GM23338 (cell line): Measurements from ENCODE around the gene BIRC7. TPM values are rescaled to one million over a fixed set of nuclear protein-coding genes. Genes with fewer than 3 reads are reported as not detected.

Experiments used
- ATAC-seq: fragments of 200-7000 bp; cut with Tn5 transposase; 3 replicates; pipeline ENCODE4 v1.9.1; 2020
- DNase-seq: peaks from one replicate; pipeline ENCODE4 v3.0.0-alpha.2; 2015; ENCODE audit warnings: low spot score
- H2AFZ ChIP-seq: fragments of 200-600 bp; sonication (generic); 2 replicates; pipeline ENCODE4 v1.8.0; 2016; ENCODE audit warnings: antibody characterized with exemption, mild to moderate bottlenecking, moderate library complexity
- H3F3A ChIP-seq: fragments of 200-600 bp; sonication (generic); replicated peaks from 2 replicates; pipeline ENCODE4 v1.8.0; 2017; ENCODE audit warnings: antibody characterized with exemption, mixed run types, low read depth
- H3K27ac ChIP-seq: fragments of 200-600 bp; sonication (generic); 2 replicates; pipeline ENCODE4 v1.6.1; 2016; ENCODE audit warnings: low read depth
- H3K27me3 ChIP-seq: fragments of 200-600 bp; sonication (generic); 2 replicates; pipeline ENCODE4 v1.8.0; 2016; ENCODE audit warnings: mild to moderate bottlenecking, mixed run types, moderate library complexity; ENCODE audit not compliant: insufficient read depth
- H3K36me3 ChIP-seq: fragments of 200-600 bp; sonication (generic); 2 replicates; pipeline ENCODE4 v1.8.0; 2016; ENCODE audit warnings: mild to moderate bottlenecking; ENCODE audit not compliant: insufficient read depth
- H3K4me1 ChIP-seq: fragments of 200-600 bp; sonication (generic); 2 replicates; pipeline ENCODE4 v1.8.0; 2016; ENCODE audit warnings: mild to moderate bottlenecking, moderate library complexity; ENCODE audit not compliant: insufficient read depth
- H3K4me2 ChIP-seq: fragments of 200-600 bp; sonication (generic); 2 replicates; pipeline ENCODE4 v1.7.1; 2017; ENCODE audit warnings: mixed run types
- H3K4me3 ChIP-seq: fragments of 200-600 bp; sonication (generic); 2 replicates; pipeline ENCODE4 v1.6.1; 2016; ENCODE audit warnings: mixed run types
- H3K79me2 ChIP-seq: fragments of 200-600 bp; sonication (generic); replicated peaks from 2 replicates; pipeline ENCODE4 v1.8.0; 2017; ENCODE audit warnings: mild to moderate bottlenecking; ENCODE audit not compliant: insufficient read depth
- H3K9me2 ChIP-seq: fragments of 200-600 bp; sonication (generic); 2 replicates; pipeline ENCODE4 v1.8.0; 2017; ENCODE audit not compliant: insufficient read depth
- H4K20me1 ChIP-seq: fragments of 200-600 bp; sonication (generic); replicated peaks from 2 replicates; pipeline ENCODE4 v1.8.0; 2017; ENCODE audit warnings: mild to moderate bottlenecking; ENCODE audit not compliant: insufficient read depth
- H3K27ac Mint-ChIP-seq: 2 replicates; pipeline ENCODE4 v1.8.0; 2020; ENCODE audit warnings: inconsistent platforms, mild to moderate bottlenecking, moderate library complexity, mixed read lengths
- H3K27me3 Mint-ChIP-seq: 3 replicates; pipeline ENCODE4 v1.8.0; 2022; ENCODE audit warnings: low read depth, mild to moderate bottlenecking, moderate library complexity, mixed read lengths, inconsistent platforms; ENCODE audit not compliant: insufficient read depth, poor library complexity
- H3K36me3 Mint-ChIP-seq: 3 replicates; pipeline ENCODE4 v1.8.0; 2021; ENCODE audit warnings: low read depth, mild to moderate bottlenecking, inconsistent platforms, moderate library complexity, mixed read lengths
- H3K4me1 Mint-ChIP-seq: 3 replicates; pipeline ENCODE4 v1.8.0; 2020; ENCODE audit warnings: mild to moderate bottlenecking, inconsistent platforms, mixed read lengths
- H3K4me3 Mint-ChIP-seq: 3 replicates; pipeline ENCODE4 v1.8.0; 2021; ENCODE audit warnings: moderate library complexity, mild to moderate bottlenecking, inconsistent platforms, mixed read lengths
- H3K9me3 Mint-ChIP-seq: 3 replicates; pipeline ENCODE4 v1.8.0; 2020; ENCODE audit warnings: moderate library complexity, mild to moderate bottlenecking, inconsistent platforms, mixed read lengths
- CREB1 ChIP-seq: fragments of 250-450 bp; sonication (Bioruptor Pico); IDR thresholded peaks from 2 replicates; pipeline ENCODE4 v1.5.0; 2020; ENCODE audit warnings: low read depth, mild to moderate bottlenecking, moderate library complexity
- ETS1 ChIP-seq: IDR thresholded peaks from 2 replicates; pipeline ENCODE4 v1.6.1; 2016; ENCODE audit warnings: antibody characterized with exemption
- EZH2 ChIP-seq: fragments of 200-600 bp; sonication (generic); IDR thresholded peaks from one replicate; pipeline ENCODE4 v1.8.0; 2017; ENCODE audit warnings: antibody characterized with exemption, mild to moderate bottlenecking, low read depth; ENCODE audit not compliant: unreplicated experiment
- EZH2phosphoT487 ChIP-seq: fragments of 200-600 bp; sonication (generic); IDR thresholded peaks from one replicate; pipeline ENCODE4 v1.8.1; 2018; ENCODE audit warnings: antibody characterized with exemption; ENCODE audit not compliant: unreplicated experiment
- JUNB ChIP-seq: IDR thresholded peaks from one replicate; pipeline ENCODE4 v1.6.1; 2016; ENCODE audit warnings: antibody characterized with exemption; ENCODE audit not compliant: unreplicated experiment
- NANOG ChIP-seq: IDR thresholded peaks from 2 replicates; pipeline ENCODE4 v1.6.1; 2016; ENCODE audit warnings: antibody characterized with exemption, borderline replicate concordance
- POLR2AphosphoS5 ChIP-seq: IDR thresholded peaks from 2 replicates; pipeline ENCODE4 v1.6.1; 2016; ENCODE audit warnings: antibody characterized with exemption, low read depth
- STAT1 ChIP-seq: IDR thresholded peaks from one replicate; pipeline ENCODE4 v1.6.1; 2016; ENCODE audit warnings: antibody characterized with exemption; ENCODE audit not compliant: unreplicated experiment
- ZNF114 ChIP-seq: fragments of 250-450 bp; sonication (Bioruptor Pico); IDR thresholded peaks from 2 replicates; pipeline ENCODE4 v1.5.0; 2020; ENCODE audit warnings: mild to moderate bottlenecking, moderate library complexity
- ZNF331 ChIP-seq: fragments of 250-450 bp; sonication (Bioruptor Pico); IDR thresholded peaks from 2 replicates; pipeline ENCODE4 v1.5.0; 2020; ENCODE audit warnings: low read depth, mild to moderate bottlenecking, moderate library complexity
- ZNF462 ChIP-seq: fragments of 250-450 bp; sonication (Bioruptor Pico); IDR thresholded peaks from 2 replicates; pipeline ENCODE4 v1.5.0; 2020; ENCODE audit warnings: mild to moderate bottlenecking, moderate library complexity
- polyA plus RNA-seq: library from polyadenylated mRNA; unstranded; fragments of >200 nt; fragmentation: Nextera tagmentation; extraction: Ambion mirVana; gene quantifications from 2 replicates; pipeline ENCODE4 v1.2.1, GENCODE V29; 2016
- total RNA-seq: library from RNA; depleted of rRNA; stranded (reverse); fragments of >200 nt; shearing (Covaris generic); gene quantifications from 2 replicates; pipeline ENCODE4 v1.2.3, GENCODE V29; 2014
- TF ChIP-seq, protein P1 (sequence below), 2 experiments: fragments of 200-600 bp in 1 of 2; sonication (generic) in 1 of 2; conservative IDR thresholded peaks; 2 replicates each; pipeline versions ENCODE4 v1.5.1 to v1.6.1; 2016 to 2017; ENCODE audit warnings: antibody characterized with exemption in 2 of 2, low read depth in 2 of 2, mild to moderate bottlenecking in 2 of 2, moderate library complexity in 1 of 2
- TF ChIP-seq, protein P2 (sequence below): IDR thresholded peaks from one replicate; pipeline ENCODE4 v1.6.1; 2018; ENCODE audit warnings: antibody characterized with exemption; ENCODE audit not compliant: unreplicated experiment

BIRC7 gene
- total and polyA plus RNA-seq, 2 experiments from 2014 or later, result 0.16 to 0.24 TPM

DNA sequence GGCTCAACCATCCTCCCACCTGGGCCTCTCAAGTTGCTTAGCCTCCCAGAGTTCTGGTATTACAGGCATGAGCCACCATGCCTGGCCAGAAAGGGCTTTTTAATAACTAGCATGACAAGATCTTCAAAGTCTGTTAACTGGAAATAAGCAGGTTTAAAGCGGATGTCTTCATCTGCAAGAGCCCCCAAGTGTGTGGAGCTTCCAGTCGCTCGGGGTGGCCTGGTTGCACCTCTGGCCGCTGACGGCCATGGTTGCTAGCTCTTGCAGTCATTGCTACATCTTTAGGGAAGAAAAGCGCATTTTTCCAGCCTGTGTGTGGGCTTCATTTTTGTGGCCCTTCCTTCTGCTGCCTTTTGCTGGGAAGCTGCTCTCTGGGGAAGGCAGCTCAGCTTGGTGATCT lies 44.7 kb downstream of the BIRC7 start:
- H3K4me3 Mint-ChIP-seq, result no peak overlapping the region
- ATAC-seq, result no peak
- Histone ChIP-seq H3F3A (0 out of 2 replicates have a peak, but pooled peaks cover 3% of the 10 kb centered on the region), H3K4me1 (no peaks in the 10 kb centered on the region), H3K27ac (no peak overlapping the region), H3K4me3 (no peak overlapping the region), H3K27me3 (no peaks in the 10 kb centered on the region), H3K36me3 (peaks cover 9% of the 10 kb centered on the region; the same call in 1 of the 2 replicates), H2AFZ (no peak overlapping the region), H4K20me1 (peaks cover 10% of the 10 kb centered on the region), H3K79me2 (peaks cover 16% of the 10 kb centered on the region), H3K4me2 (no peak overlapping the region), H3K9me2 (no peaks in the 10 kb centered on the region)
- H3K27ac Mint-ChIP-seq, result no peak overlapping the region
- H3K9me3 Mint-ChIP-seq, result no peaks in the 10 kb centered on the region
- peaks cover 35% of the 10 kb centered on the region for H3K36me3 Mint-ChIP-seq
- peaks cover 4% of the 10 kb centered on the region for H3K27me3 Mint-ChIP-seq
- no peaks in the 10 kb centered on the region; the same call in 2 of the 3 replicates for H3K4me1 Mint-ChIP-seq
- TF ChIP-seq CREB1 (CRISPR knock-in tag) (no peak), ZNF114 (CRISPR knock-in tag) (no peak), ZNF462 (CRISPR knock-in tag) (no peak), ETS1 (no peak), ZNF331 (no peak), JUNB (no peak), EZH2phosphoT487 (no peak), POLR2AphosphoS5 (no peak), NANOG (no peak), EZH2 (no peak), STAT1 (no peak)
- TF ChIP-seq, protein P1, sequence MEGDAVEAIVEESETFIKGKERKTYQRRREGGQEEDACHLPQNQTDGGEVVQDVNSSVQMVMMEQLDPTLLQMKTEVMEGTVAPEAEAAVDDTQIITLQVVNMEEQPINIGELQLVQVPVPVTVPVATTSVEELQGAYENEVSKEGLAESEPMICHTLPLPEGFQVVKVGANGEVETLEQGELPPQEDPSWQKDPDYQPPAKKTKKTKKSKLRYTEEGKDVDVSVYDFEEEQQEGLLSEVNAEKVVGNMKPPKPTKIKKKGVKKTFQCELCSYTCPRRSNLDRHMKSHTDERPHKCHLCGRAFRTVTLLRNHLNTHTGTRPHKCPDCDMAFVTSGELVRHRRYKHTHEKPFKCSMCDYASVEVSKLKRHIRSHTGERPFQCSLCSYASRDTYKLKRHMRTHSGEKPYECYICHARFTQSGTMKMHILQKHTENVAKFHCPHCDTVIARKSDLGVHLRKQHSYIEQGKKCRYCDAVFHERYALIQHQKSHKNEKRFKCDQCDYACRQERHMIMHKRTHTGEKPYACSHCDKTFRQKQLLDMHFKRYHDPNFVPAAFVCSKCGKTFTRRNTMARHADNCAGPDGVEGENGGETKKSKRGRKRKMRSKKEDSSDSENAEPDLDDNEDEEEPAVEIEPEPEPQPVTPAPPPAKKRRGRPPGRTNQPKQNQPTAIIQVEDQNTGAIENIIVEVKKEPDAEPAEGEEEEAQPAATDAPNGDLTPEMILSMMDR (conservative IDR thresholded peaks at IDR 0.05; ENCODE audit: low read depth in 2 of 2), result no peak
- TF ChIP-seq, protein P2, sequence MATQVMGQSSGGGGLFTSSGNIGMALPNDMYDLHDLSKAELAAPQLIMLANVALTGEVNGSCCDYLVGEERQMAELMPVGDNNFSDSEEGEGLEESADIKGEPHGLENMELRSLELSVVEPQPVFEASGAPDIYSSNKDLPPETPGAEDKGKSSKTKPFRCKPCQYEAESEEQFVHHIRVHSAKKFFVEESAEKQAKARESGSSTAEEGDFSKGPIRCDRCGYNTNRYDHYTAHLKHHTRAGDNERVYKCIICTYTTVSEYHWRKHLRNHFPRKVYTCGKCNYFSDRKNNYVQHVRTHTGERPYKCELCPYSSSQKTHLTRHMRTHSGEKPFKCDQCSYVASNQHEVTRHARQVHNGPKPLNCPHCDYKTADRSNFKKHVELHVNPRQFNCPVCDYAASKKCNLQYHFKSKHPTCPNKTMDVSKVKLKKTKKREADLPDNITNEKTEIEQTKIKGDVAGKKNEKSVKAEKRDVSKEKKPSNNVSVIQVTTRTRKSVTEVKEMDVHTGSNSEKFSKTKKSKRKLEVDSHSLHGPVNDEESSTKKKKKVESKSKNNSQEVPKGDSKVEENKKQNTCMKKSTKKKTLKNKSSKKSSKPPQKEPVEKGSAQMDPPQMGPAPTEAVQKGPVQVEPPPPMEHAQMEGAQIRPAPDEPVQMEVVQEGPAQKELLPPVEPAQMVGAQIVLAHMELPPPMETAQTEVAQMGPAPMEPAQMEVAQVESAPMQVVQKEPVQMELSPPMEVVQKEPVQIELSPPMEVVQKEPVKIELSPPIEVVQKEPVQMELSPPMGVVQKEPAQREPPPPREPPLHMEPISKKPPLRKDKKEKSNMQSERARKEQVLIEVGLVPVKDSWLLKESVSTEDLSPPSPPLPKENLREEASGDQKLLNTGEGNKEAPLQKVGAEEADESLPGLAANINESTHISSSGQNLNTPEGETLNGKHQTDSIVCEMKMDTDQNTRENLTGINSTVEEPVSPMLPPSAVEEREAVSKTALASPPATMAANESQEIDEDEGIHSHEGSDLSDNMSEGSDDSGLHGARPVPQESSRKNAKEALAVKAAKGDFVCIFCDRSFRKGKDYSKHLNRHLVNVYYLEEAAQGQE, result no peak
- no peak for DNase-seq
